ENCODE measurements around the gene GPR146. TPM values are rescaled to one million over a fixed set of nuclear protein-coding genes. Genes with fewer than 3 reads are reported as not detected.
"Not testable (repeated sequence)": the region's sequence is repeated elsewhere in the genome, so short reads cannot be mapped to it uniquely, and the experiment has no call there.

The GPR146 gene
- total and polyA plus RNA-seq, 2 of the 13 experiments (the other 11 are each of a cell fraction or from before 2014, with no cell fraction given), result 2.0 to 15.9 TPM

DNA sequence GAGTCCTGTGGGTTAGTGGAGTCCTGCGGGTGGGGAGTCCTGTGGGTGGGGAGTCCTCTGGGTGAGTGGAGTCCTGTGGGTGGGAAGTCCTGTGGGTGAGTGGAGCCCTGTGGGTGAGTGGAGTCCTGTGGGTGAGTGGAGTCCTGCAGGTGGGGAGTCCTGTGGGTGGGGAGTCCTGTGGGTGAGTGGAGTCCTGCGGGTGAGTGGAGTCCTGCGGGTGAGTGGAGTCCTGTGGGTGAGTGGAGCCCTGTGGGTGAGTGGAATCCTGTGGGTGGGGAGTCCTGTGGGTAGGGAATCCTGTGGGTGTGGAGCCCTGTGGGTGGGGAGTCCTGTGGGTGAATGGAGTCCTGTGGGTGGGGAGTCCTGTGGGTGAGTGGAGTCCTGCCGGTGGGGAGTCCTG lies 42.3 kb upstream of the GPR146 start:
- POLR2A ChIA-PET; H3K36me3 ChIP-seq (replicated peaks in 1 of 2; ENCODE audit: control insufficient read depth in 1 of 2, insufficient read depth in 2 of 2, low read length in 2 of 2); DNase-seq (ENCODE audit: low spot score); BruUV-seq (replicated peaks); H3K9me3 ChIP-seq (ENCODE audit: low read length); in situ Hi-C loops (cut with HindIII; ENCODE audit: extremely low pct_ligation_motif_present, low pct_unique_long_range_greater_than_20kb); H3K27me3 ChIP-seq (ENCODE audit: control insufficient read depth in 1 of 2, insufficient read depth in 2 of 2, low read length in 2 of 2); FAIRE-seq; H3K4me1 ChIP-seq (ENCODE audit: insufficient read depth, low read length); H3K4me2 ChIP-seq (ENCODE audit: low read depth, low read length); H3K27ac ChIP-seq (ENCODE audit: extremely low read length, insufficient read depth, low read length); ATAC-seq; CTCF ChIA-PET (ENCODE audit: low intra/inter-chr PET ratio, low total read pairs); H3K9ac ChIP-seq (ENCODE audit: insufficient read depth, low read depth, low read length); H4K20me1 ChIP-seq (ENCODE audit: insufficient read depth, low read length); intact Hi-C loops (cut with micrococcal nuclease; ENCODE audit: unreplicated experiment); H2AFZ ChIP-seq (ENCODE audit: low read length); H3K4me3 ChIP-seq (replicated peaks in 1 of 3; ENCODE audit: insufficient read depth in 1 of 3, low read depth in 2 of 3, low read length in 3 of 3); H3K79me2 ChIP-seq (ENCODE audit: insufficient read depth, low read length): not testable (repeated sequence)
- TF ChIP-seq HNRNPL (IDR thresholded peaks at IDR 0.05; ENCODE audit: low read depth, low read length), result peak; percentile 83; the same call in 1 of the 2 replicates
- WGBS (ENCODE audit: low lambda C conversion rate), result 100% methylated on average over 4 of the region's 4 CpGs

DNA sequence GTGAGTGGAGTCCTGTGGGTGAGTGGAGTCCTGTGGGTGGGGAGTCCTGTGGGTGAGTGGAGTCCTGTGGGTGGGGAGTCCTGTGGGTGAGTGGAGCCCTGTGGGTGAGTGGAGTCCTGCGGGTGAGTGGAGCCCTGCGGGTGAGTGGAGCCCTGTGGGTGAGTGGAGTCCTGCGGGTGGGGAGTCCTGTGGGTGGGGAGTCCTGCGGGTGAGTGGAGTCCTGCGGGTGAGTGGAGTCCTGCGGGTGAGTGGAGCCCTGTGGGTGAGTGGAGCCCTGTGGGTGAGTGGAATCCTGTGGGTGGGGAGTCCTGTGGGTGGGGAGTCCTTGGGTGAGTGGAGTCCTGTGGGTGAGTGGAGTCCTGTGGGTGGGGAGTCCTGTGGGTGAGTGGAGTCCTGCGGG lies 41.9 kb upstream of the GPR146 start:
- H3K4me1 ChIP-seq (ENCODE audit: insufficient read depth, low read length); FAIRE-seq; POLR2A ChIA-PET; H3K4me2 ChIP-seq (ENCODE audit: low read depth, low read length); H3K9me3 ChIP-seq (ENCODE audit: low read length); H3K36me3 ChIP-seq (replicated peaks in 1 of 2; ENCODE audit: control insufficient read depth in 1 of 2, insufficient read depth in 2 of 2, low read length in 2 of 2); H3K9ac ChIP-seq (ENCODE audit: insufficient read depth, low read depth, low read length); BruUV-seq (replicated peaks); H4K20me1 ChIP-seq (ENCODE audit: insufficient read depth, low read length); in situ Hi-C loops (cut with HindIII; ENCODE audit: extremely low pct_ligation_motif_present, low pct_unique_long_range_greater_than_20kb); H3K27ac ChIP-seq (ENCODE audit: extremely low read length, insufficient read depth, low read length); intact Hi-C loops (cut with micrococcal nuclease; ENCODE audit: unreplicated experiment); H3K27me3 ChIP-seq (ENCODE audit: control insufficient read depth in 1 of 2, insufficient read depth in 2 of 2, low read length in 2 of 2); H3K4me3 ChIP-seq (replicated peaks in 1 of 3; ENCODE audit: insufficient read depth in 1 of 3, low read depth in 2 of 3, low read length in 3 of 3); H2AFZ ChIP-seq (ENCODE audit: low read length); ATAC-seq; CTCF ChIA-PET (ENCODE audit: low intra/inter-chr PET ratio, low total read pairs); H3K79me2 ChIP-seq (ENCODE audit: insufficient read depth, low read length); DNase-seq (ENCODE audit: low spot score): not testable (repeated sequence)
- WGBS (ENCODE audit: low lambda C conversion rate), result 100% methylated on average over 4 of the region's 7 CpGs
- peak; percentile 91 for TF ChIP-seq HNRNPL (IDR thresholded peaks at IDR 0.05; ENCODE audit: low read depth, low read length)

All from HepG2 (cell line).